C4-2B (cell line): ENCODE results near the gene ZBTB43.
"Not testable (repeated sequence)": the region's sequence is repeated elsewhere in the genome, so short reads cannot be mapped to it uniquely, and the experiment has no call there.

ENCODE experiments used
- H3K27ac ChIP-seq: fragments of 450-650 bp; 2 replicates; pipeline ENCODE4 v1.5.1; 2017
- ZFX ChIP-seq: fragments of 450-650 bp; IDR thresholded peaks from 2 replicates; pipeline ENCODE4 v1.6.1; 2017
- TF ChIP-seq, protein P1 (sequence below): fragments of 450-650 bp; conservative IDR thresholded peaks from 2 replicates; pipeline ENCODE4 v1.5.1; 2017; ENCODE audit warnings: mild to moderate bottlenecking

The ZBTB43 gene

DNA sequence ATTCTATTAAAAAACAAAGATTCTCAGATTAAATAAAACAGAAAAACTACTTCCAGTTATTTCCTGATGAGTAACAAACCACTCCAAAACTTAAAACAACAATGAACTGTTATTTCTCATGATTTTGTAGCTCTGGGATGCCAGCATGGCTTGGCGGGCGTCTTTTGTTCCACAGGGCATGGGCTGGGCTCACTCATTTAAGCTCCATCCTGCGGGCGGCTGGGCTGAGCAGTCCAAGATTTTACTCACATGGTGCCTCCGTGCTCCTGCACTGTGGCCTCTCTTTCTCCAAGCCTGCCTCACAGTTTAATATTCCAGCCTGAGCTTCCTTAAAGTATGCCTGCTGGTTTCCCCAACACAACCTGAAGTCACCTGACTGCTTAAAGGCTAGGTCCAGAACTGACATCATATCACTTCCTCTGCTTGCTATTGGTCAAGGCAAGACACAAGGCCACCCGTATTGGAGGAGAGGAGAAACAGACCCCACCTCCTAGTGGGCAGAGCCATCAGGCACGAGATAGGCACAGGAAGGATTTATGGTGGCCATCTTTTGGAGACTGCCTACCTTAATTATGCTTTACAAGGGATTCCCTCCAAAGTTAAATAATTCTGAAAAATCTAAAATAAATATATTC is 41.6 kb upstream of the ZBTB43 start:
- no peak overlapping the region for H3K27ac ChIP-seq
- TF ChIP-seq, protein P1, sequence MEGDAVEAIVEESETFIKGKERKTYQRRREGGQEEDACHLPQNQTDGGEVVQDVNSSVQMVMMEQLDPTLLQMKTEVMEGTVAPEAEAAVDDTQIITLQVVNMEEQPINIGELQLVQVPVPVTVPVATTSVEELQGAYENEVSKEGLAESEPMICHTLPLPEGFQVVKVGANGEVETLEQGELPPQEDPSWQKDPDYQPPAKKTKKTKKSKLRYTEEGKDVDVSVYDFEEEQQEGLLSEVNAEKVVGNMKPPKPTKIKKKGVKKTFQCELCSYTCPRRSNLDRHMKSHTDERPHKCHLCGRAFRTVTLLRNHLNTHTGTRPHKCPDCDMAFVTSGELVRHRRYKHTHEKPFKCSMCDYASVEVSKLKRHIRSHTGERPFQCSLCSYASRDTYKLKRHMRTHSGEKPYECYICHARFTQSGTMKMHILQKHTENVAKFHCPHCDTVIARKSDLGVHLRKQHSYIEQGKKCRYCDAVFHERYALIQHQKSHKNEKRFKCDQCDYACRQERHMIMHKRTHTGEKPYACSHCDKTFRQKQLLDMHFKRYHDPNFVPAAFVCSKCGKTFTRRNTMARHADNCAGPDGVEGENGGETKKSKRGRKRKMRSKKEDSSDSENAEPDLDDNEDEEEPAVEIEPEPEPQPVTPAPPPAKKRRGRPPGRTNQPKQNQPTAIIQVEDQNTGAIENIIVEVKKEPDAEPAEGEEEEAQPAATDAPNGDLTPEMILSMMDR = no peak
- TF ChIP-seq ZFX = no peak

DNA sequence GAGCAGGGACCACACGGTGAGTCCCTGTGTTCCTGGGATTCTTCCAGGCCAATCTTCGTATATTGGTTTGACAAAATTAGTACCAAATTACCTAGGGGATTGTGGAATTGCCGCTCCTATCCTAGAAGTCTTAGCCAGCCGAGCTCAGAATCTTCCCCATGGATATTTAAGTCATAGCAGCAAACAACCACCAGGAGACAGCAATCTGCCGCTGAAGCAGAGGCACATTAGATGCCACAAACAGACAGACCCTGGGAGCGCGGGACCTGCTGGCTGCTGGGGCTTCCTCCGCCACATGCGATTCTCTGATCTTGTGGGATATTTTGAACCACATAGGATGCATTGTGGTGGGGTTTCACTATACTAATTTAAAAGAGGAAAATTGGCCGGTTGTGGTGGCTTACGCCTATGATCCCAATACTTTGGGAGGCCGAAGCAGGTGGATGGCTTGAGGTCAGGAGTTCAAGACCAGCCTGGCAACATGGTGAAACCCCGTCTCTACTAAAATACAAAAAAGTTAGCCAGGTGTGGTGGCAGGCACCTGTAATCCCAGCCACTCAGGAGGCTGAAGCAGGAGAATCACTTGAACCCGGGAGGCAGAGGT is 31.7 kb upstream of the ZBTB43 start:
- no peak for TF ChIP-seq ZFX
- TF ChIP-seq, protein P1 = peak; percentile 76
- no peak overlapping the region for H3K27ac ChIP-seq

DNA sequence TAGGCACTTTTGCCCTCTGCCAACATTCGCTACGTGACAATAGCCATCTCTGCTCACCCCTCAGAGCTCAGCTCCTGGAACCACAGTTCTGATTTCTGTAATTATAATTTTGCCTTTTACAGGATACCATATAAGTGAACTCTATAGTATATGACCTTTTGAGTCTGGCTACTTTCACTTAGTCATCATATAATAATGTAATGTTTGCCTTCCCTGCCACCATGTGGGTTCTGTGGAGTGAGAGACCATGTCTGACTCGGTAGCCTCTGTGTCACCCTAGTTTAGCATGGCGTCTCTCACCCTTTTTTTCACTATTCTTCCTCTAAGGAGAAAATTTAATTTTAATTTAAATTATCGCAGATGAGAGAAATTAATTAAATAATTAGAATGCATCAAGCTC is 28.9 kb upstream of the ZBTB43 start:
- TF ChIP-seq, protein P1 = no peak
- no peak for TF ChIP-seq ZFX
- no peak overlapping the region for H3K27ac ChIP-seq

DNA sequence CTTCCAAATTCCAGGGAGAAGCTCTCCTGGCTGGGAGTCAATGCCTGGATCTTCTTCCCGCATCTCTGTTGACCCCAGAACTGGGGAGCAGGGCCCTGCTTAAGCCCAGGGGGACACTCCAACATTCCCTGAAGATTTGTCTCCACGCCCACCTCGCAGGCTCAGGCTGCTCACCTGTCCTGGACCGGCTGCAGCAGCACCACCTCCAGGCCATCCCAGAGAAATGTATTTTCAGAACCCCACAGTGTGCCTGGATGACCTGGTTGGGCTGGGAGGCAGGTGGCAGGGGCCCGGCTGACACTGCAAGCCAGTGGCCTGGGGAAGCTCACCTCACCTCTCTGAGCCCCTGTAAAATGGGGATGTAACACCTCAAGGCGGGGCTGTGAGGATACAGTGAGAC is 27.1 kb upstream of the ZBTB43 start:
- no peak overlapping the region for H3K27ac ChIP-seq
- TF ChIP-seq, protein P1 = peak; percentile 45
- no peak for TF ChIP-seq ZFX

DNA sequence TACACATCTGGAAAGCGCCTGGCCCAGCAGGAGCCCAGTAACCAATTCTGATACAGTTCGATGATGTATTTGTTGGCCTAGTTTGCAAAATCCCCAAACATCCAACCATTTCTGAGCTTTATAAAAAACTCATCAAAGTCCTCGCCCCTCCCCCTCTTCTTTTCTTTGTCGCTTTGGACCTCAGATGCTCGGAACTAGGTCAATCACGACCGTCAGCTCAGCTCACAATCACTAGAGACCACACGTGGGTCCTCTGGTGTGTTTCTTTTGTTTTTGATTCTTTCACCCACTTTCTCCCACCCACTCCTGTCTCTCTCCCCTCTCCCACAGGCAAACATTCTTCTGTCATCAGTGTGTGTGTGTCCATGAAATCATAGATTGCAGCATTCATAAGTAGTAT is 26.7 kb upstream of the ZBTB43 start:
- TF ChIP-seq ZFX = no peak
- TF ChIP-seq, protein P1 = peak; percentile 26; the same call in 1 of the 2 replicates
- H3K27ac ChIP-seq = no peak overlapping the region

DNA sequence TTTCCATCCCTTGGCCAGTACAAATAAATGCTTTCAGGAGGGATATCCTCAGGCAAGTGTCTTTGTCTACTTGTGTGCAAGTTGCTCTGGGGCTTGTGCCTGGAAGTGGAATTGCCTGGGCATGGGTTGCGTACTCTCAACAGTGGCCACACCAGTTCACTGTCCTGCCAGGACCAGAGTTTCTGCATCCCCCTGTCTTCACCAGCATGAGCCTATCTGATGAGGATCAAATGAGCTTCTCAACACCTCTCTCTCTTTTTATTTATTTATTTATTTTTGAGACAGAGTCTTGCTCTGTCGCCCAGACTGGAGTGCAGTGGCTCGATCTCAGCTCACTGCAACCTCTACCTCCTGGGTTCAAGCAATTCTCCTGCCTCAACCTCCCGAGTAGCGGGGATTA is 26.1 kb upstream of the ZBTB43 start:
- not testable (repeated sequence) for H3K27ac ChIP-seq

DNA sequence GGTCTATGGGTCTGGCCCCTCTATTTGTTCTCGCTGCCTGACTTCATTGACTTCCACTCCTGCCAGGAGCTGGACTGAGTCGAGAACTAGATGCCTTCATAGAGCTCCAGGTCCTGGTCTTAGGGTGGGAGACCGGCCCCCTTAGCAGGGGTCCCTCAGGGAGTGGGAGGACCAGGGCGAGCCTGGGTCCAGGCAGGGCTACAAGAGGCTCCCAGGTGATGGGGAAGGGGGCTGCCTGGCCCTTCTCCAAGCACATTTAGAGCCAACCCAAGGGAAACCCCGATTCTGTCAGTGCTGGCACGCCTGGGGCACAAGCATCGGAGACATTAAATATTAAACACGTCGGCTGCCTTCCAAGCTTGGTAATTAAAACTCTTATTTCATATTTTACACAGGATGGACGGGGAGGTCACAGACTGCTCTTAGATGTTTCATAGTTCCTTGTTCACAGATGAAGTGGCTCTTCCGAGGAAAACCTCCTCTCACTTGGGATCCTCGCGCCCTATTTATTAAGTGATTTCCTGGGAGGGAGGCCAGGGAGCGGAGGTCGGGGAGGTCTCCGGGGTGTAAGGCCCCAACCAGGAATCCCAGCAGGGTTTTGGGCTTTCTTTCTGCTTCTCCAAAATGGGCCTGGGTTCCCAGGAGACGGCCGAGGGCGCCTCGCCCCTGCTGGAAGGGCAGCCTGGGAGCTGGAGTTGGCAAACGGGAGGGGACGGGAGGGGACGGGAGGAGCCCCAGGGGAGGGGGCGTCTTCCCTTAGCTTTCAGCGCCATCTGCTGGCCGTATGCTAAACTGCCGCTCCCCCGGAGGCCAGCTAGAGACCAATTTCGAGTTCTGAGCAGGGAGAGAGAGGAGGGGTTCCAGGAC is 23.4 kb upstream of the ZBTB43 start:
- H3K27ac ChIP-seq = no peak overlapping the region
- TF ChIP-seq, protein P1 = peak; percentile 94
- TF ChIP-seq ZFX = no peak
